ENCODE results near the gene POLD3. TPM values are rescaled to one million over a fixed set of nuclear protein-coding genes. Genes with fewer than 3 reads are reported as not detected.

POLD3 gene
- total and polyA plus RNA-seq, 5 experiments from 2014 or later = 12.0 to 17.4 (median 14.9) TPM

GRCh38 chr11:74672332-74672955 is 80.1 kb downstream of the POLD3 start:
- no peak for ATAC-seq
- H3K4me3 Mint-ChIP-seq = no peak overlapping the region

GRCh38 chr11:74672956-74673692 is 80.7 kb downstream of the POLD3 start:
- DNase-seq = peak in 1 of 10 donors; percentile 8
- H3K27ac Mint-ChIP-seq = no peak overlapping the region

More at GRCh38 chr11:74672332-74672955, 80.1 kb downstream of the POLD3 start:
- H3K27ac Mint-ChIP-seq = no peak overlapping the region
- POLR2A ChIA-PET = no interaction called here
- DNase-seq = no peak
- peaks cover 0 to 1% (median 0%) of the 10 kb centered on the region in 9 donors for H3K9me3 Mint-ChIP-seq
- H3K36me3 Mint-ChIP-seq = no peaks in the 10 kb centered on the region
- no peaks in the 10 kb centered on the region for H3K27me3 Mint-ChIP-seq
- no peaks in the 10 kb centered on the region for H3K4me1 Mint-ChIP-seq

GRCh38 chr11:74673693-74674360 is 81.4 kb downstream of the POLD3 start:
- DNase-seq (no peak), ATAC-seq (no peak)
- H3K4me1 Mint-ChIP-seq = no peaks in the 10 kb centered on the region
- H3K27ac Mint-ChIP-seq = no peak overlapping the region
- H3K27me3 Mint-ChIP-seq = no peaks in the 10 kb centered on the region
- POLR2A ChIA-PET = no interaction called here
- no peak overlapping the region for H3K4me3 Mint-ChIP-seq
- peaks cover 0 to 1% (median 0%) of the 10 kb centered on the region in 9 donors for H3K9me3 Mint-ChIP-seq
- no peaks in the 10 kb centered on the region for H3K36me3 Mint-ChIP-seq

More at GRCh38 chr11:74672956-74673692, 80.7 kb downstream of the POLD3 start:
- Mint-ChIP-seq H3K9me3 (peaks cover 0 to 1% (median 0%) of the 10 kb centered on the region in 9 donors), H3K4me3 (no peak overlapping the region), H3K4me1 (no peaks in the 10 kb centered on the region), H3K27me3 (no peaks in the 10 kb centered on the region), H3K36me3 (no peaks in the 10 kb centered on the region)
- POLR2A ChIA-PET = no interaction called here
- no peak for ATAC-seq

- H3K27ac Mint-ChIP-seq = no peak overlapping the region
- no peaks in the 10 kb centered on the region for H3K36me3 Mint-ChIP-seq
- no peak for DNase-seq
- no peak overlapping the region for H3K4me3 Mint-ChIP-seq
- peaks cover 0 to 10% (median 4%) of the 10 kb centered on the region in 5 donors for H3K27me3 Mint-ChIP-seq
- ATAC-seq = no peak
- POLR2A ChIA-PET = no interaction called here
- H3K9me3 Mint-ChIP-seq = peaks cover 0 to 1% (median 0%) of the 10 kb centered on the region in 9 donors
- no peaks in the 10 kb centered on the region for H3K4me1 Mint-ChIP-seq
These were observed 83.4 kb downstream of the POLD3 start for GRCh38 chr11:74675761-74676160.

GRCh38 chr11:74676596-74676995 is 84.2 kb downstream of the POLD3 start:
- POLR2A ChIA-PET = no interaction called here
- ATAC-seq = no peak
- no peaks in the 10 kb centered on the region for H3K4me1 Mint-ChIP-seq
- H3K36me3 Mint-ChIP-seq = no peaks in the 10 kb centered on the region
- no peak overlapping the region for H3K4me3 Mint-ChIP-seq
- peaks cover 0 to 1% (median 0%) of the 10 kb centered on the region in 9 donors for H3K9me3 Mint-ChIP-seq
- peaks cover 0 to 15% (median 8%) of the 10 kb centered on the region in 5 donors for H3K27me3 Mint-ChIP-seq
- DNase-seq = no peak
- peak overlapping the region in 2 of 10 donors; percentile 20 to 80 for H3K27ac Mint-ChIP-seq

- no peaks in the 10 kb centered on the region for H3K36me3 Mint-ChIP-seq
- no peak overlapping the region for H3K4me3 Mint-ChIP-seq
- no peak overlapping the region for H3K27ac Mint-ChIP-seq
- POLR2A ChIA-PET = no interaction called here
- H3K9me3 Mint-ChIP-seq = peaks cover 0 to 1% (median 0%) of the 10 kb centered on the region in 9 donors
- ATAC-seq = no peak
- peaks cover 0 to 20% (median 13%) of the 10 kb centered on the region in 5 donors for H3K27me3 Mint-ChIP-seq
- peak in 1 of 10 donors; percentile 0 for DNase-seq
- no peaks in the 10 kb centered on the region for H3K4me1 Mint-ChIP-seq
These were observed 84.7 kb downstream of the POLD3 start for GRCh38 chr11:74677131-74677530.

GRCh38 chr11:74678041-74678440 is 85.7 kb downstream of the POLD3 start:
- ATAC-seq (no peak), DNase-seq (peak in 1 of 10 donors; percentile 11)
- POLR2A ChIA-PET = no interaction called here
- peaks cover 0 to 1% (median 0%) of the 10 kb centered on the region in 9 donors for H3K9me3 Mint-ChIP-seq
- peaks cover 0 to 2% (median 0%) of the 10 kb centered on the region in 4 donors for H3K4me1 Mint-ChIP-seq
- no peak overlapping the region for H3K27ac Mint-ChIP-seq
- no peaks in the 10 kb centered on the region for H3K36me3 Mint-ChIP-seq
- no peak overlapping the region for H3K4me3 Mint-ChIP-seq
- H3K27me3 Mint-ChIP-seq = peaks cover 7 to 30% (median 21%) of the 10 kb centered on the region in 5 donors

- DNase-seq = no peak
- no peak overlapping the region for H3K27ac Mint-ChIP-seq
- no peak overlapping the region for H3K4me3 Mint-ChIP-seq
- H3K9me3 Mint-ChIP-seq = peaks cover 0 to under 1% (median 0%) of the 10 kb centered on the region in 9 donors
- H3K27me3 Mint-ChIP-seq = peaks cover 8 to 33% (median 25%) of the 10 kb centered on the region in 5 donors
- POLR2A ChIA-PET = no interaction called here
- H3K36me3 Mint-ChIP-seq = peaks cover 0 to 2% (median 0%) of the 10 kb centered on the region in 3 donors
- peaks cover 0 to 3% (median 0%) of the 10 kb centered on the region in 4 donors for H3K4me1 Mint-ChIP-seq
- ATAC-seq = no peak
These were observed 86.5 kb downstream of the POLD3 start for GRCh38 chr11:74678591-74679512.

- peaks cover 0 to 3% (median under 1%) of the 10 kb centered on the region in 4 donors for H3K4me1 Mint-ChIP-seq
- POLR2A ChIA-PET = no interaction called here
- DNase-seq = no peak
- H3K4me3 Mint-ChIP-seq = no peak overlapping the region
- no peak overlapping the region for H3K27ac Mint-ChIP-seq
- no peak for ATAC-seq
- H3K27me3 Mint-ChIP-seq = peaks cover 11 to 33% (median 25%) of the 10 kb centered on the region in 5 donors
- H3K9me3 Mint-ChIP-seq = no peaks in the 10 kb centered on the region
- peaks cover 0 to 2% (median 0%) of the 10 kb centered on the region in 3 donors for H3K36me3 Mint-ChIP-seq
These were observed 87.1 kb downstream of the POLD3 start for GRCh38 chr11:74679513-74679865.

GRCh38 chr11:74680035-74680671 is 87.8 kb downstream of the POLD3 start:
- H3K27me3 Mint-ChIP-seq = peaks cover 14 to 40% (median 31%) of the 10 kb centered on the region in 5 donors
- peaks cover 0 to 3% (median under 1%) of the 10 kb centered on the region in 4 donors for H3K4me1 Mint-ChIP-seq
- no peaks in the 10 kb centered on the region for H3K9me3 Mint-ChIP-seq
- peaks cover 0 to 2% (median 0%) of the 10 kb centered on the region in 3 donors for H3K36me3 Mint-ChIP-seq
- ATAC-seq (no peak), DNase-seq (no peak)
- POLR2A ChIA-PET = no interaction called here
- H3K27ac Mint-ChIP-seq = peak overlapping the region in 1 of 10 donors; percentile 27
- H3K4me3 Mint-ChIP-seq = no peak overlapping the region

GRCh38 chr11:74680703-74681531 is 88.5 kb downstream of the POLD3 start:
- Mint-ChIP-seq H3K27me3 (peaks cover 14 to 43% (median 33%) of the 10 kb centered on the region in 5 donors), H3K4me3 (no peak overlapping the region), H3K9me3 (no peaks in the 10 kb centered on the region), H3K27ac (no peak overlapping the region), H3K36me3 (peaks cover 0 to 2% (median 0%) of the 10 kb centered on the region in 3 donors), H3K4me1 (peaks cover 0 to 3% (median under 1%) of the 10 kb centered on the region in 4 donors)
- DNase-seq (no peak), ATAC-seq (no peak)
- POLR2A ChIA-PET = no interaction called here

Measured in naive thymus-derived CD8-positive, alpha-beta T cell (primary cell).